Muscle layer of duodenum (tissue), 2 donors: ENCODE results near the gene VENTX.
"Not testable (repeated sequence)": the region's sequence is repeated elsewhere in the genome, so short reads cannot be mapped to it uniquely, and the experiment has no call there.

ENCODE experiments used
- H3K27ac ChIP-seq: one replicate; pipeline ENCODE4 v1.7.0; 2013; ENCODE audit warnings: mild to moderate bottlenecking, low read length
- H3K27me3 ChIP-seq: one replicate; pipeline ENCODE4 v1.7.0; 2013; ENCODE audit warnings: low read depth, mild to moderate bottlenecking, control low read depth, low read length
- H3K36me3 ChIP-seq, 2 donors: one replicate each; pipeline ENCODE4 v1.7.0; 2013; ENCODE audit warnings: low read length in 2 of 2, control low read depth in 1 of 2, mild to moderate bottlenecking in 1 of 2; ENCODE audit not compliant: insufficient read depth in 2 of 2, control insufficient read depth in 1 of 2
- H3K4me1 ChIP-seq, 2 donors: one replicate each; pipeline ENCODE4 v1.7.0; 2013; ENCODE audit warnings: low read length in 2 of 2, mild to moderate bottlenecking in 2 of 2, control low read depth in 1 of 2, moderate library complexity in 1 of 2; ENCODE audit not compliant: insufficient read depth in 2 of 2, control insufficient read depth in 1 of 2
- H3K4me3 ChIP-seq, 2 donors: one replicate each; pipeline ENCODE4 v1.7.0; 2013; ENCODE audit warnings: low read length in 2 of 2, low read depth in 1 of 2, mild to moderate bottlenecking in 1 of 2
- H3K9me3 ChIP-seq, 2 donors: one replicate each; pipeline ENCODE4 v1.7.0; 2013; ENCODE audit warnings: low read length in 2 of 2, control low read depth in 1 of 2, mild to moderate bottlenecking in 1 of 2; ENCODE audit not compliant: control insufficient read depth in 1 of 2
- donor health status: healthy.

VENTX gene

GRCh38 chr10:133231244-133231945 lies 6.3 kb upstream of the VENTX start:
- no peak overlapping the region for H3K4me3 ChIP-seq
- no peaks in the 10 kb centered on the region for H3K9me3 ChIP-seq
- H3K27ac ChIP-seq = no peak overlapping the region
- H3K4me1 ChIP-seq = peaks cover 0 to 23% of the 10 kb centered on the region in 2 donors
- H3K36me3 ChIP-seq = no peaks in the 10 kb centered on the region
- H3K27me3 ChIP-seq = peaks cover 23% of the 10 kb centered on the region

- H3K36me3 ChIP-seq = no peaks in the 10 kb centered on the region
- H3K4me1 ChIP-seq = peaks cover 0 to 30% of the 10 kb centered on the region in 2 donors
- peaks cover 23% of the 10 kb centered on the region for H3K27me3 ChIP-seq
- H3K4me3 ChIP-seq = no peak overlapping the region
- H3K9me3 ChIP-seq = no peaks in the 10 kb centered on the region
- no peak overlapping the region for H3K27ac ChIP-seq
Observed at GRCh38 chr10:133231946-133232574, 5.6 kb upstream of the VENTX start.

- not testable (repeated sequence) for H3K27ac ChIP-seq, H3K36me3 ChIP-seq, H3K9me3 ChIP-seq, H3K4me3 ChIP-seq
- Histone ChIP-seq H3K27me3 (peaks cover 12% of the 10 kb centered on the region), H3K4me1 (peaks cover 0 to 41% of the 10 kb centered on the region in 2 donors)
Observed at GRCh38 chr10:133234796-133235195, 2.9 kb upstream of the VENTX start.

GRCh38 chr10:133235265-133235855 lies 2.3 kb upstream of the VENTX start:
- Histone ChIP-seq H3K27me3 (peaks cover 12% of the 10 kb centered on the region), H3K9me3 (no peaks in the 10 kb centered on the region), H3K4me1 (peaks cover 0 to 40% of the 10 kb centered on the region in 2 donors), H3K27ac (no peak overlapping the region), H3K4me3 (peak overlapping the region in 1 of 2 donors; percentile 45), H3K36me3 (no peaks in the 10 kb centered on the region)

- H3K4me1 ChIP-seq = peaks cover 0 to 35% of the 10 kb centered on the region in 2 donors
- no peak overlapping the region for H3K27ac ChIP-seq
- peak overlapping the region in 1 of 2 donors; percentile 45 for H3K4me3 ChIP-seq
- H3K36me3 ChIP-seq = no peaks in the 10 kb centered on the region
- H3K9me3 ChIP-seq = no peaks in the 10 kb centered on the region
- peaks cover 12% of the 10 kb centered on the region for H3K27me3 ChIP-seq
Observed at GRCh38 chr10:133235932-133236331, 1.7 kb upstream of the VENTX start.

GRCh38 chr10:133236401-133237240 lies 1.0 kb upstream of the VENTX start:
- no peaks in the 10 kb centered on the region for H3K9me3 ChIP-seq
- H3K27me3 ChIP-seq = peaks cover 9% of the 10 kb centered on the region
- peak overlapping the region in 1 of 2 donors; percentile 45 for H3K4me3 ChIP-seq
- H3K4me1 ChIP-seq = peaks cover 0 to 30% of the 10 kb centered on the region in 2 donors
- no peak overlapping the region for H3K27ac ChIP-seq
- no peaks in the 10 kb centered on the region for H3K36me3 ChIP-seq

GRCh38 chr10:133237241-133237587 lies 441 bp upstream of the VENTX start:
- H3K4me3 ChIP-seq = peak overlapping the region in 1 of 2 donors; percentile 45
- H3K9me3 ChIP-seq = no peaks in the 10 kb centered on the region
- no peaks in the 10 kb centered on the region for H3K36me3 ChIP-seq
- peaks cover 0 to 30% of the 10 kb centered on the region in 2 donors for H3K4me1 ChIP-seq
- no peak overlapping the region for H3K27ac ChIP-seq
- H3K27me3 ChIP-seq = peaks cover 6% of the 10 kb centered on the region

- Histone ChIP-seq H3K27ac (no peak overlapping the region), H3K36me3 (no peaks in the 10 kb centered on the region), H3K9me3 (no peaks in the 10 kb centered on the region), H3K4me1 (peaks cover 0 to 30% of the 10 kb centered on the region in 2 donors), H3K4me3 (no peak overlapping the region), H3K27me3 (peaks cover 5% of the 10 kb centered on the region)
Observed at GRCh38 chr10:133238466-133238804, 780 bp downstream of the VENTX start.

GRCh38 chr10:133239990-133240389 lies 2.3 kb downstream of the VENTX start:
- no peaks in the 10 kb centered on the region for H3K36me3 ChIP-seq
- no peak overlapping the region for H3K4me3 ChIP-seq
- peaks cover 0 to 30% of the 10 kb centered on the region in 2 donors for H3K4me1 ChIP-seq
- no peak overlapping the region for H3K27ac ChIP-seq
- H3K9me3 ChIP-seq = no peaks in the 10 kb centered on the region
- H3K27me3 ChIP-seq = peaks cover 8% of the 10 kb centered on the region

- no peaks in the 10 kb centered on the region for H3K9me3 ChIP-seq
- no peak overlapping the region for H3K27ac ChIP-seq
- H3K27me3 ChIP-seq = peaks cover 18% of the 10 kb centered on the region
- H3K36me3 ChIP-seq = no peaks in the 10 kb centered on the region
- H3K4me3 ChIP-seq = peak overlapping the region in 1 of 2 donors; percentile 37
- H3K4me1 ChIP-seq = peaks cover 0 to 15% of the 10 kb centered on the region in 2 donors
Observed at GRCh38 chr10:133241501-133242205, 4.0 kb downstream of the VENTX start.
